ENCODE results near the gene ESPL1. TPM values are rescaled to one million over a fixed set of nuclear protein-coding genes. Genes with fewer than 3 reads are reported as not detected.
A peak's percentile ranks its signal among the peaks of the same experiment; 100 is the strongest.

ESPL1 gene
- total RNA-seq, 2 experiments from 2014 or later = 78.2 to 121 TPM

- no peaks in the 10 kb centered on the region for H3K9me3 ChIP-seq (ENCODE audit: low read length)
- no peaks in the 10 kb centered on the region for H3K79me2 ChIP-seq (ENCODE audit: insufficient read depth, low read depth, low read length)
- H3K4me3 ChIP-seq (ENCODE audit: low read depth, low read length, poor library complexity, severe bottlenecking) = no peak overlapping the region
- H3K36me3 ChIP-seq (ENCODE audit: insufficient read depth, low read length) = no peaks in the 10 kb centered on the region
- ChIA-PET POLR2A (interaction anchor here (0.5 to 0.6 kb wide), 2 partner anchors 121 to 1764 kb away, joined by 3 read pairs; partner anchors contain the start of gene SOAT2), CTCF (ENCODE audit: unreplicated experiment) (no interaction called here)
- H3K9me2 ChIP-seq (ENCODE audit: insufficient read depth, low read length) = no peaks in the 10 kb centered on the region
- intact Hi-C loops (cut with micrococcal nuclease; ENCODE audit: unreplicated experiment) = no loop called here
- H3K4me2 ChIP-seq (ENCODE audit: low read length) = no peak overlapping the region
- no peak overlapping the region for H3K27ac ChIP-seq (ENCODE audit: low read depth, low read length, poor library complexity, severe bottlenecking)
- no peak for DNase-seq (ENCODE audit: low spot score)
- peaks cover 38% of the 10 kb centered on the region for H3K4me1 ChIP-seq (ENCODE audit: insufficient read depth, low read length, poor library complexity, severe bottlenecking)
- no peaks in the 10 kb centered on the region for H4K20me1 ChIP-seq (ENCODE audit: insufficient read depth, low read length)
- BruUV-seq (replicated peaks) = no TSS peak
- peak overlapping the region; percentile 5; the same call in 1 of the 2 replicates for H2AFZ ChIP-seq (ENCODE audit: low read length)
- TF ChIP-seq EZH2phosphoT487 (IDR thresholded peaks at IDR 0.05; ENCODE audit: borderline replicate concordance, low read depth, low read length) = no peak
- peak; percentile 57 for TF ChIP-seq CTCF (conservative IDR thresholded peaks at IDR 0.05; ENCODE audit: low read length)
Observed at GRCh38 chr12:53224061-53224896, 43.8 kb upstream of the ESPL1 start.

- no peaks in the 10 kb centered on the region for H3K79me2 ChIP-seq (ENCODE audit: insufficient read depth, low read depth, low read length)
- H4K20me1 ChIP-seq (ENCODE audit: insufficient read depth, low read length) = no peaks in the 10 kb centered on the region
- H3K4me2 ChIP-seq (ENCODE audit: low read length) = no peak overlapping the region
- H3K9me2 ChIP-seq (ENCODE audit: insufficient read depth, low read length) = no peaks in the 10 kb centered on the region
- H3K9me3 ChIP-seq (ENCODE audit: low read length) = no peaks in the 10 kb centered on the region
- no peak overlapping the region for H3K27ac ChIP-seq (ENCODE audit: low read depth, low read length, poor library complexity, severe bottlenecking)
- intact Hi-C loops (cut with micrococcal nuclease; ENCODE audit: unreplicated experiment) = no loop called here
- peaks cover 34% of the 10 kb centered on the region for H3K4me1 ChIP-seq (ENCODE audit: insufficient read depth, low read length, poor library complexity, severe bottlenecking)
- TF ChIP-seq CTCF (conservative IDR thresholded peaks at IDR 0.05; ENCODE audit: low read length) = no peak
- no peak for TF ChIP-seq EZH2phosphoT487 (IDR thresholded peaks at IDR 0.05; ENCODE audit: borderline replicate concordance, low read depth, low read length)
- DNase-seq (ENCODE audit: low spot score) = no peak
- no peaks in the 10 kb centered on the region for H3K36me3 ChIP-seq (ENCODE audit: insufficient read depth, low read length)
- POLR2A ChIA-PET = no interaction called here
- no peak overlapping the region for H2AFZ ChIP-seq (ENCODE audit: low read length)
- no peak overlapping the region for H3K4me3 ChIP-seq (ENCODE audit: low read depth, low read length, poor library complexity, severe bottlenecking)
- no TSS peak for BruUV-seq (replicated peaks)
- CTCF ChIA-PET (ENCODE audit: unreplicated experiment) = no interaction called here
Observed at GRCh38 chr12:53224897-53225634, 43.0 kb upstream of the ESPL1 start.

Measured in OCI-LY7 (cell line).